ENCODE results near the gene TLE6. TPM values are rescaled to one million over a fixed set of nuclear protein-coding genes. Genes with fewer than 3 reads are reported as not detected.

TLE6 gene
- total and polyA plus RNA-seq, 2 of the 13 experiments (the other 11 are each of a cell fraction or from before 2014, with no cell fraction given), result 0.24 to 5.5 TPM

- BruUV-seq (replicated peaks), result no TSS peak
- H4K20me1 ChIP-seq (ENCODE audit: insufficient read depth, low read length), result no peaks in the 10 kb centered on the region
- POLR2A ChIA-PET, result no interaction called here
- no peaks in the 10 kb centered on the region for H3K9me3 ChIP-seq (ENCODE audit: low read length)
- no peak overlapping the region for H3K9ac ChIP-seq (ENCODE audit: insufficient read depth, low read depth, low read length)
- H3K4me3 ChIP-seq (replicated peaks in 1 of 3; ENCODE audit: insufficient read depth in 1 of 3, low read depth in 2 of 3, low read length in 3 of 3), result no peak overlapping the region
- 77% methylated on average over 5 of the region's 5 CpGs for WGBS (ENCODE audit: low lambda C conversion rate)
- no peak overlapping the region for H2AFZ ChIP-seq (ENCODE audit: low read length)
- H3K27me3 ChIP-seq (ENCODE audit: control insufficient read depth in 1 of 2, insufficient read depth in 2 of 2, low read length in 2 of 2), result no peaks in the 10 kb centered on the region
- no peak for ATAC-seq
- peaks cover 18% of the 10 kb centered on the region for H3K4me1 ChIP-seq (ENCODE audit: insufficient read depth, low read length)
- DNase-seq (ENCODE audit: low spot score), result no peak
- H3K36me3 ChIP-seq (replicated peaks in 1 of 2; ENCODE audit: control insufficient read depth in 1 of 2, insufficient read depth in 2 of 2, low read length in 2 of 2), result no peaks in the 10 kb centered on the region
- no peaks in the 10 kb centered on the region for H3K79me2 ChIP-seq (ENCODE audit: insufficient read depth, low read length)
- intact Hi-C loops (cut with micrococcal nuclease; ENCODE audit: unreplicated experiment) (no loop called here), in situ Hi-C loops (cut with HindIII; ENCODE audit: extremely low pct_ligation_motif_present, low pct_unique_long_range_greater_than_20kb) (loop anchor here (5.0 to 10.0 kb wide), 2 partner anchors 150 to 208 kb away; no protein-coding TSS in a partner anchor)
- H3K27ac ChIP-seq (ENCODE audit: extremely low read length, insufficient read depth, low read length), result no peak overlapping the region
- TF ChIP-seq RAD51 (IDR thresholded peaks at IDR 0.05; ENCODE audit: borderline replicate concordance) (no peak), ZMYM3 (CRISPR knock-in tag; IDR thresholded peaks at IDR 0.05) (no peak), RFX1 (IDR thresholded peaks at IDR 0.05) (no peak), ZNF207 (IDR thresholded peaks at IDR 0.05; ENCODE audit: borderline replicate concordance) (no peak), ZNF503 (CRISPR knock-in tag; IDR thresholded peaks at IDR 0.05) (no peak), PRDM4 (CRISPR knock-in tag; IDR thresholded peaks at IDR 0.05; ENCODE audit: borderline replicate concordance) (no peak)
- TF ChIP-seq, protein P1, sequence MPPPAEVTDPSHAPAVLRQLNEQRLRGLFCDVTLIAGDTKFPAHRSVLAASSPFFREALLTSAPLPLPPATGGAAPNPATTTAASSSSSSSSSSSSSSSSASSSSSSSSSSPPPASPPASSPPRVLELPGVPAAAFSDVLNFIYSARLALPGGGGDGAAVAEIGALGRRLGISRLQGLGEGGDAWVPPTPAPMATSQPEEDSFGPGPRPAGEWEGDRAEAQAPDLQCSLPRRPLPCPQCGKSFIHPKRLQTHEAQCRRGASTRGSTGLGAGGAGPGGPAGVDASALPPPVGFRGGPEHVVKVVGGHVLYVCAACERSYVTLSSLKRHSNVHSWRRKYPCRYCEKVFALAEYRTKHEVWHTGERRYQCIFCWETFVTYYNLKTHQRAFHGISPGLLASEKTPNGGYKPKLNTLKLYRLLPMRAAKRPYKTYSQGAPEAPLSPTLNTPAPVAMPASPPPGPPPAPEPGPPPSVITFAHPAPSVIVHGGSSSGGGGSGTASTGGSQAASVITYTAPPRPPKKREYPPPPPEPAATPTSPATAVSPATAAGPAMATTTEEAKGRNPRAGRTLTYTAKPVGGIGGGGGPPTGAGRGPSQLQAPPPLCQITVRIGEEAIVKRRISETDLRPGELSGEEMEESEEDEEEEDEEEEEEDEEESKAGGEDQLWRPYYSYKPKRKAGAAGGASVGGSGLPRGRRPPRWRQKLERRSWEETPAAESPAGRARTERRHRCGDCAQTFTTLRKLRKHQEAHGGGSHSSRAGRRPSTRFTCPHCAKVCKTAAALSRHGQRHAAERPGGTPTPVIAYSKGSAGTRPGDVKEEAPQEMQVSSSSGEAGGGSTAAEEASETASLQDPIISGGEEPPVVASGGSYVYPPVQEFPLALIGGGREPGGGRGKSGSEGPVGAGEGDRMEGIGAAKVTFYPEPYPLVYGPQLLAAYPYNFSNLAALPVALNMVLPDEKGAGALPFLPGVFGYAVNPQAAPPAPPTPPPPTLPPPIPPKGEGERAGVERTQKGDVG (CRISPR knock-in tag; IDR thresholded peaks at IDR 0.05; ENCODE audit: borderline replicate concordance), result no peak
- no peak overlapping the region for H3K4me2 ChIP-seq (ENCODE audit: low read depth, low read length)
- CTCF ChIA-PET (ENCODE audit: low intra/inter-chr PET ratio, low total read pairs), result interaction anchor here (1.7 kb wide), 1 partner anchor 169 kb away, joined by 6 read pairs; no protein-coding TSS in a partner anchor
- FAIRE-seq, result no peak
Measured at GRCh38 chr19:2957160-2957559, 20.2 kb upstream of the TLE6 start.

All from HepG2 (cell line).